ENCODE data around the gene AGPAT1.
"Not testable (repeated sequence)": the region's sequence is repeated elsewhere in the genome, so short reads cannot be mapped to it uniquely, and the experiment has no call there.

AGPAT1 gene

DNA sequence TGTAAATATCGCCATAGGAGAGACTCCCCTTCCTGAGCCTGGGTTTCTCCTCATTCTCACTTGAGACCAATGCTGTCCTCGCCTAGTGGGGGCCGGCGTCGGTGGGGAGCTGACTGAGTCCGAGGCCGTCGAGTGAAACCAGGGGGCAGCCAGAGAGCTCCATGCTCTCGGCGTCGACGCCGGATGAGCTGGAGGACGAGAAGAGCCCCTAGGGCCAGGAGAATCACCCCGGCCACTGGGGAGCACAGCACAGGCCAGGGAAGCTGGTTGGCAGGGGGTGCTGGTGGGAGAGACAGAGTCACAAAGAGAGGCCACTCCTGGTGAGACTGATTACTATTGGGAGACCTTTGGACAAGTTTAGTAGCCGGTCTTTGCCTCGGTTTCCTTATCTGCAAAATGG, 23.0 kb upstream of the AGPAT1 start:
- no peak for DNase-seq (ENCODE audit: low read depth)

DNA sequence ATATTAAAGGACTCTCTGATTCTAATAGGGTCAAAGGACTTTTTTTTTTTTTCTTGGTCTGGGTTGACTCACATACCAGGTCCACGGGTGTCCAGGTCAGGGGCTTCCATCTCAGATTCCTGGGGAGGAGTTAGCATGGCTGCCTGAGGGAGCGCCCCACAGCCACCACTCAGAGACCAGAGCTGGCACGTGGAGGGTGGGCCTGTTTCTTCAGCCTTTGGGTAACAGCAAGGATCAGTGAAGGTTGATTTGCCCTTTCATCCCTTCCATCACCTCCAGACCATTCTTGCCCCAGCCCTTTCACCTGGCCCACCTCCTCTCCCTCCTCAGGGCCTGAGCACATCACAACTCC, 22.4 kb upstream of the AGPAT1 start:
- DNase-seq (ENCODE audit: low read depth) = no peak

DNA sequence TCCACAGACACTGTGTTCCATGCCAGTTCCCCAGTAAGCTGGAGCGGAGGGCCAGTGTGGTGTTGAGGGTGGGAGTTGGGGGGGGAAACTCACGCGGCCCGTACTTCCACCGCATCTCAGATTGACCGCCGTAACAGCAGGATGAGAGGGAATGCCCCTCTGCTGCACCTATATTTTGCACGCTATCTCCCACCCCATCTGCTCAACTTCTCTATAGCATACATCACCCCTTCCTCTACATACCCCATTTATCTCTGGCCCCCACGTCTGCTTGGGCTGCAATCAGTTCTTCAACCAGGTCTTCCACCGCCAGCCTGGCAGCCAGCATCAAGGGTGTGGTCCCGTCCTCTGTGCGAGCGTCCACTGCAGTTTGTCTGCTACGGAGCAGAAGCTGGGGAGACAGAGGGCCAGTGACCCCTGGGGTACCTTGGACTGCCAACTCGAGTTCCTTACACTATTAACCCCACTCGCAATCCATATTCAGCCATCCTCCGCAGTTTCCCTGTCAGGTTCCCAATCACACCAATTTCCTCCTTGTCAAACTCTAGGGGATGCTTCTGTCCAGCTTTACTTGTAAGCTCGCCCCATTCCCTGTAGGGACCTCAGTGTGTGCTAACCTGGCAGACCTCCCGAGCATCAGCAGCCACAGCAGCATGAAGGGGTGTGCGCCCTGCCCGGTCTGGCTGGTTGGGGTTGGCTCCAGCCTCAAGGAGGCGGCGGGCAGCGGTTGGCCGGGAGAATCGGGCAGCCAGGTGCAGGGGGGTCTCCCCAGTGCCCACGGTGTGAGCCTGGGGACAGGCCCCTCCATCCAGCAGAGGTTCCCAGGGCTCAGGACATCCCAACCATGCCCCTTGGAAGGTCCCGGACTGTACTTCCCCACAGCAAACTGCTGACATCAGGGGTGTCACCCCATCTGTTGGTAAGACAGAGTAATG, 21.1 kb upstream of the AGPAT1 start:
- no peak for DNase-seq (ENCODE audit: low read depth)

DNA sequence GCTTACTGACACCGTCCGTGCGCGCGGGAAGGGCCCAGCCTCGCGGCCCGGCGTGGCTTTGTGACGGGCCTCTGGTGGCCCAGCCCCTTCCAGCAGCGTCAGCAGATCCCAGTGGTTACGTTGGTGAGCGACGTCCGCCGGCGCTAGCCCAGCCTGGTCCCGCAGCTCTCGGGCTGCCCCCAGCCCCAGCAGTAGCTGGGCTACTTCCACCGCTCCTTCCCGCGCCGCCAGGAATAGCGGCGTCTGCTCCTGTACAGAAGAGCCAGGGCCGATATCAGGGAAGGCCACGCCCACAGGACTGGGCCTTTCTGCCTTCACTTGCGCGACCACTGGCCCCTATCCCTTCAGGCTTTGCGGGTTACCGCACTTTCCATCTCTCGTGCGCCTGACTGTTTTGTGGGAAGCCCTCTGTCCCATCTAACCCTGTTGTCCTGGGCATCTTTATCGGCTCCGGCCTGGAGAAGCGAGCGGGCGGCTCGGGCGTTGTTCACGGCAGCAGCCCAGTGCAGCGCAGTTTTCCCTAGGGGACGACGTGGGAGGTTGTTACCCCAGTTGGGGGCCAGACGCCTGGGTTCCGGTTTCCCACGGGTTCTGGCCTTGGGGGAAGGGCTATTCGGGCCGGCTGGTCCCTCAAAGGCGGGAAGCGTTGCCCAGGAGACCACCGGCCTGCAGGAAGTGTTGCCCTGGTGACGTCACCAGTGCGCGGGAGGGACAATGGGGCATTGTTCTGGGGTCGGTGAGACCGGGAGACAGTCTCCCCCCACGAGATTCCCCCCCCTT, 20.2 kb upstream of the AGPAT1 start:
- DNase-seq (ENCODE audit: low read depth) = peak; percentile 55

DNA sequence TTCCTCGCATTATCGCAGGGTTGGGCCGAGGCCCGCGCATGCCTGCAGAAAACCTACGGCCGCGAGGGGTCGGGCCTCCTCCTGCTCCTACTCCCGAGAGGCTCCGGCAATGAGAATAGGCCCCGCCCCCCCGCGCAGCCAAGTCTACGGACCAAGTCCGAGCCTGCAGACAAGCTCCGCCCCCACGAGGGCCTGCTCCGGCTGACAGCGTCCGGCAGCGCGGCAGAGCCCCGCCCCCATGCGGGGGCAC, 19.7 kb upstream of the AGPAT1 start:
- DNase-seq (ENCODE audit: low read depth) = peak; percentile 100

- no peak for DNase-seq (ENCODE audit: low read depth)
Observed at GRCh38 chr6:32194825-32195651, 19.2 kb upstream of the AGPAT1 start.

GRCh38 chr6:32194388-32194787, 18.5 kb upstream of the AGPAT1 start:
- no peak for DNase-seq (ENCODE audit: low read depth)

GRCh38 chr6:32193096-32193495, 17.2 kb upstream of the AGPAT1 start:
- not testable (repeated sequence) for DNase-seq (ENCODE audit: low read depth)

- DNase-seq (ENCODE audit: low read depth) = no peak
Observed at GRCh38 chr6:32192608-32193039, 16.7 kb upstream of the AGPAT1 start, which contains the start of gene GPSM3. Gene GPSM3, minus strand, starts transcription at chr6:32192643. Its CDS starts 130 bp downstream, at chr6:32192513.

DNA sequence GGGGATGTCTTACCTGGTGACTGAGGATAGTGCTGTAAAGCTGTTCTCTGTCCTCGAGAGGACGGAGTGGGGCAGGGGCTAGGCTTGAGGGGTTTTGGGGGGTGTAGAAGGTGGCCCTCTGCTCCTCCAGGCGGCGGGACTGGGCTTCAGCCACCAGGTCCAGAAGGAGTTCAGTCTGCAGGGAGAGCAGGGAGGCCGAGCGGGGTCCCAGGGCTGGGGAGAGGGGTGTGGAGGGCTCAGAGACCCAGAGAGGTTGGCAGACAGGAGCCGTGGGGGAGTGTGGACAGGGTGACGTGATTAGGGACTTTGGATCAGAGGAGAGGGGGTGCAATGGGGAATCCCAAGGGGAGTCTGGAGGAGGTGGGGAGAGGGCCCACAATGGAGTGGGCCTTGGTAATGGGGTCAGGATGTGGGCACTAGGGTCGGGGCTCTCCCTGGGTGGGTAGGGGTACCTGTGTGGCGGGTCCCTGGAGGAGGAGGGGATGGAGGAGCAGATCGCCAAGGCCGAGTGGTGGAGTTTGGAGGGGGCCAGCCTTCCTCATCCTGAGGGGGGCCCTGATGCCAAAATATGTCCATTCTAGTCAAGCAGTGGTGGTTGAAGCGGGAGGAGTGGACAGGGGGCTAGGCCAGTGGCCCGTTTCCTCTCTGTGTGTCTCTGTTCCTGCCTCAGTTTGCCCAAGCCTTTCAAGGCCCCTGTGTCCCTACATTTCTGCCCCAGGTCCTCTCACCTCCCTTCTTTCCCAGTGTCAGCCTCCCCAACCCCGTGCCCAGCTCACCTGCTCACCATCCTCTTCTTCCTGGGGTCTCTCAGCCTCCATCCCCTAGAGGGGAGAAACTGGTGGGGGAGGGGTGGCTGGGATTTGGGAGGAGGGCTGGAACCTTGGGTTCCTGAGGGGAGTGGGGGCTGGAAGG, 16.1 kb upstream of the AGPAT1 start:
- DNase-seq (ENCODE audit: low read depth) = no peak

DNA sequence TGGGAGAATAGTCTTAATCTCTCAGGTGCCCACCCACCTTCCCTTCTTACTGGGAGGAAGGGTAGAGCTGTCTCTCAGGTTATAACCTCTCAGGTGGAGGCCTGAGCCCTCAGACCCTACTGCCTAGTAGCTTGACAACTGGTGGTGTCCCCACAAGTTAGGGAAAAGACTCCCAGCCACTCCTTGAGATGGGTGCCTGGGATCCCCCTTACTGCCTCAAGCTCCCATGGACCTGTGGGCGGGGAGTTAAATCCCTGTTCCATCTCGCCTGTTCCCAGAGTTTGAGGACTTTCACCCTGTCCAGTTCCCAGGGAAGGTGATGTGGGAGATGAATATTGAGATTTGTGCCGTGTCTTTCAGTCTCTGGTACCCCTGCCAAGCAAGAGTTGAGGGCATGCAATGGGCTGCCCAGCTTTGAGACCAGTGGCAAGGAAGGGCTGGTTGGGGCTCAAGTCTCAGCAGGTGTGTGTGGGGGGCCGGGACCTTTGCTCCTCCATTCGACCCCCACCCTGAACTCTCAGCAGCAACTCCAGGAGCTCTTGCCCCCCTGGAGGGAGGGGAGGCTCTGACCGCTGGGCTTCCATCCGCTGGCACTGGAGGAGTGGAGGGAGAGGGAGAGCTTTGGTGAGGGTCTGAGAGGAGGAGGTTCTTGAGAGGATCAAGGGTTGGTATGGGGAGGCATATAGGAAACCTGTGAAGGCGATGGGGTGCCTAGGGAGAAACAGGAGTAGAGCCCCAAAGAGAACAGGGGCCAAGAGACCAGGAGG, 15.2 kb upstream of the AGPAT1 start:
- no peak for DNase-seq (ENCODE audit: low read depth)

GRCh38 chr6:32190054-32190851, 14.4 kb upstream of the AGPAT1 start, which contains the start of gene PBX2:
Gene PBX2, minus strand, starts transcription at chr6:32190202. Its CDS starts 287 bp downstream, at chr6:32189915.
- peak; percentile 69 for DNase-seq (ENCODE audit: low read depth)

DNA sequence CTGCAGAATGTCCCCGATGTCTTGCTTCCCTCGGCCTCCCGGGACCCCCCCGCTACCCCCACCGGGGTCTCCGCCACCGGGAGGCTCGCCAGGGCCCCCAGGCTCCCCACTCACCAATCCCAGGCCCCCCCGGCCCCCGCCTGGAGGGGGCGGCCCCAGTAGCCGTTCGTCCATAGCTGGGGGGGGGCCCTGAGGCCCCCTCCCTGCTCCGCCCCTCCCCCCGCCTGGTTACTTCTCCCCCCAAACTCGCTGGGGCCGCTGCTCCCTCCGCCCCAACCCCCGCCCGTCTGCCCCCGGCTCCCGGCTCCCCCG, 13.8 kb upstream of the AGPAT1 start:
- no peak for DNase-seq (ENCODE audit: low read depth)

- no peak for DNase-seq (ENCODE audit: low read depth)
Observed at GRCh38 chr6:32189069-32189741, 13.3 kb upstream of the AGPAT1 start.

DNA sequence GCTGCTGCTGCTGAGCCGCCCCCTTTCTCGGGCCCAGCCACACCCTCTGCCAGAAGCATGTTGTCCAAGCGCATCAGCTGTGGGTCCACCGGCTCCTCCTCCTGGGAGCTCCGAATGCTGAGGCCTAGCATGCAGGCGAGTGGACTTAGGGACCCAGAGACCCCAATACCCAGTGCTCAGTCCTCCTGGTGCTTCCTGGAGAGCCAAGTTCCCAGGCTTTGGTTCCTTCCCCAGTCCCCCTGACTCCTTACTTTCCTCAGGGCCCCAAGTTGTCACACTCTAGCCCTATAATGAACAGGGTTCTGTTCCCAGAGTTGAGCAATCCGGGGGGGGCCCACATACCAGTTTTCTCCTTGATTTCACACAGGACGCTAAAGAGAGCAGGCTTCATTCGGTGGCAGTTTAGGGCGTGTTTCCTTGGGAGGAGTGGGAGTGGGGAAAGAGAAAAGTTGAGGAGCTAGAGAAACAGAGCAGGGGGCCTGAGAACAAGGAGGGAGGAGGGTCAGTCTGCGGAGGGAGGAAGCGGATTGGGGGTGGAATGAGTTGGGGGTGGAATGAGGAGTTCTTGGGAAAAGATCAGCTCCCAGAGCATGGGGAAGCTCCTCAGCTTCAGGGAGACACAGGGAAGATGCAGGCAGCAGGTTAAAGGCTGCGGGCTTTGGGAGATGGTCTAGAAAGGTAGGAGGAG, 12.6 kb upstream of the AGPAT1 start:
- DNase-seq (ENCODE audit: low read depth) = no peak

GRCh38 chr6:32187725-32188380, 12.0 kb upstream of the AGPAT1 start:
- DNase-seq (ENCODE audit: low read depth) = not testable (repeated sequence)

DNA sequence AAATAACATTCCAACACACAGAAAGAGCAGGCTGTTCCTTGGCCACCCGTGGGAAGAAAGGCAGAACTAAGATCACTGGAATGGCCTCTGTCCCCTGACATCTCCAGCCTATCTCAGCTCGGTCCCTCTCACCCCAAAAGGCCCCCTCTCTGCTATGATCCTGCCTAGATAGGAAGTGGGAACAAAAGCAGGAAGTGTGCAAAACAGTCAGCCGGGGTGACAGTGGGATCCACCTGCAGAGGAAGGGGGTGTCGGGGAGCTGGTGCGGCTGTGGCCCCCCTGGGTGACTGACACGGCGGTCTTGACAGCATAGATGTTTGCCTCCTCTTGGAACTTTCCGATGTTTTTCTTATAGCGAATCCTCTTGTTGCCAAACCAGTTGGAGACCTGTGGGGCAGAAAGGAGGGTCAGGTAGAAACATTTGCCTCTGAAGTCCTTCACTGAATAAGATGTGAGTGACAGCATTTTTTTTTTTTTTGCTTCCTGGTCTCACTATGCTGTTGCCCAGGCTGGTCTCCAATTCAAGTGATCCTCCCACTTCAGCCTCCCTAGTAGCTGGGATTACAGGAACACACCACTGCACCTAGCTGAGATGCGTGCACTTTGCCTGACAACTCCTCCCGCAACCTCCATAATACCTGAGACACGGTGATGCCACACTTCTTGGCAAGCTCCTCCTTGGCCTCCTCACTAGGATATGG, 11.3 kb upstream of the AGPAT1 start:
- no peak for DNase-seq (ENCODE audit: low read depth)

Data from stimulated activated CD8-positive, alpha-beta memory T cell treated with anti-CD3 and anti-CD28 coated beads, Interleukin-12 subunit alpha, Interleukin-12 subunit beta, amount 100 ng/mL, for 4 hours (primary cell).